Left colon (tissue), 2 donors: ENCODE measurements around the gene RPL5. TPM values are rescaled to one million over a fixed set of nuclear protein-coding genes. Genes with fewer than 3 reads are reported as not detected.
A peak's percentile ranks its signal among the peaks of the same experiment; 100 is the strongest.

Experiments
- ATAC-seq: fragments of 200-7000 bp; cut with Tn5 transposase; one replicate; pipeline ENCODE4 v1.9.1; 2020; ENCODE audit warnings: mild to moderate bottlenecking, moderate library complexity
- DNase-seq, 2 donors: peaks; one replicate each; pipeline ENCODE4 v3.0.0-alpha.2; 2020
- intact Hi-C, 2 donors: fragments of 100-400 bp; cut with DNase I in 1 of 2; cut with micrococcal nuclease in 1 of 2; formaldehyde crosslinking; loops; one replicate each; pipeline versions ENCODE4 v1.11.2 to v1.14.0; 2022; cut with DNase I, micrococcal nuclease
- total RNA-seq, 2 donors: library from RNA; stranded (reverse); fragmentation: NEBNext Ultra II Directional; extraction: Animal tissue kit (Norgen Biotek cat#: 25700); gene quantifications; one replicate each; pipeline ENCODE4 v1.2.1, GENCODE V29; 2021
- donor health status: DM: no; HTN: no; CAD: no.
- donor health status: DM: yes; HTN: yes; CAD: no.

Gene RPL5
- total RNA-seq, 2 donors from 2014 or later, result 671 to 694 TPM

- intact Hi-C loops, result no loop called here
Measured at GRCh38 chr1:92845908-92846307, 14.1 kb downstream of the RPL5 start.

GRCh38 chr1:92848201-92848600 is 16.4 kb downstream of the RPL5 start:
- DNase-seq (no peak), ATAC-seq (peak; percentile 61)
- intact Hi-C loops, result no loop called here

More at GRCh38 chr1:92845908-92846307, 14.1 kb downstream of the RPL5 start:
- ATAC-seq (no peak), DNase-seq (no peak)

- DNase-seq (no peak), ATAC-seq (no peak)
- intact Hi-C loops, result no loop called here
Measured at GRCh38 chr1:92850019-92850418, 18.2 kb downstream of the RPL5 start.

GRCh38 chr1:92851729-92852128 is 19.9 kb downstream of the RPL5 start:
- DNase-seq, result no peak
- no peak for ATAC-seq
- intact Hi-C loops, result no loop called here

GRCh38 chr1:92853299-92853698 is 21.5 kb downstream of the RPL5 start:
- ATAC-seq (no peak), DNase-seq (no peak)
- intact Hi-C loops, result no loop called here

- intact Hi-C loops, result no loop called here
- ATAC-seq, result peak; percentile 70
- DNase-seq, result peak; percentile 30 to 49
Measured at GRCh38 chr1:92854101-92854785, 22.4 kb downstream of the RPL5 start.

- no peak for ATAC-seq
- intact Hi-C loops, result no loop called here
- no peak for DNase-seq
Measured at GRCh38 chr1:92855236-92855635, 23.4 kb downstream of the RPL5 start.

- intact Hi-C loops, result loop anchor here in 1 of 2 donors (2.0 kb wide), 2 partner anchors 103 to 137 kb away; partner anchors contain the start of gene DIPK1A
- peak; percentile 80 for ATAC-seq
- no peak for DNase-seq
Measured at GRCh38 chr1:92857817-92858216, 26.0 kb downstream of the RPL5 start.

- intact Hi-C loops, result loop anchor here in 1 of 2 donors (2.0 kb wide), 2 partner anchors 102 to 136 kb away; partner anchors contain the start of gene DIPK1A
- DNase-seq (peak; percentile 27 to 46), ATAC-seq (peak; percentile 67)
Measured at GRCh38 chr1:92858564-92859399, 26.9 kb downstream of the RPL5 start.

- no peak for DNase-seq
Measured at GRCh38 chr1:92859400-92860039, 27.7 kb downstream of the RPL5 start.

GRCh38 chr1:92862605-92863004 is 30.8 kb downstream of the RPL5 start:
- no peak for DNase-seq
- intact Hi-C loops, result loop anchor here in 1 of 2 donors (10.0 kb wide), 1 partner anchor 132 kb away; no protein-coding TSS in a partner anchor
- no peak for ATAC-seq

More at GRCh38 chr1:92859400-92860039, 27.7 kb downstream of the RPL5 start:
- peak; percentile 44 for ATAC-seq
- intact Hi-C loops, result loop anchor here (2.0 to 10.0 kb wide), 3 partner anchors 101 to 135 kb away; partner anchors contain the start of gene DIPK1A (in 1 of the 2)

- intact Hi-C loops, result loop anchor here in 1 of 2 donors (10.0 kb wide), 1 partner anchor 131 kb away; no protein-coding TSS in a partner anchor
- ATAC-seq, result no peak
Measured at GRCh38 chr1:92864131-92864530, 32.3 kb downstream of the RPL5 start.

GRCh38 chr1:92870591-92870990 is 38.8 kb downstream of the RPL5 start:
- DNase-seq, result no peak
- ATAC-seq, result no peak
- intact Hi-C loops, result no loop called here

More at GRCh38 chr1:92864131-92864530, 32.3 kb downstream of the RPL5 start:
- DNase-seq, result no peak

GRCh38 chr1:92872719-92873118 is 40.9 kb downstream of the RPL5 start:
- ATAC-seq (no peak), DNase-seq (no peak)
- intact Hi-C loops, result no loop called here

GRCh38 chr1:92874987-92875386 is 43.1 kb downstream of the RPL5 start:
- peak; percentile 54 for ATAC-seq
- intact Hi-C loops, result no loop called here

GRCh38 chr1:92876351-92876750 is 44.5 kb downstream of the RPL5 start:
- ATAC-seq, result peak; percentile 79
- intact Hi-C loops, result no loop called here
- DNase-seq, result no peak

More at GRCh38 chr1:92874987-92875386, 43.1 kb downstream of the RPL5 start:
- DNase-seq, result no peak

- DNase-seq (no peak), ATAC-seq (peak; percentile 60)
- intact Hi-C loops, result no loop called here
Measured at GRCh38 chr1:92877081-92877711, 45.4 kb downstream of the RPL5 start.

GRCh38 chr1:92877792-92878191 is 46.0 kb downstream of the RPL5 start:
- DNase-seq, result no peak
- ATAC-seq, result peak; percentile 49
- intact Hi-C loops, result no loop called here
